IPS-18a (cell line): ENCODE measurements around the gene KCTD5.

Source experiments
- H3K27ac ChIP-seq: one replicate; pipeline ENCODE4 v1.5.1; 2013; ENCODE audit warnings: low read length
- H3K27me3 ChIP-seq: one replicate; pipeline ENCODE4 v1.6.1; 2013; ENCODE audit warnings: mild to moderate bottlenecking, low read length; ENCODE audit not compliant: control insufficient read depth, insufficient read depth
- H3K36me3 ChIP-seq: one replicate; pipeline ENCODE4 v1.6.1; 2013; ENCODE audit warnings: low read depth, low read length; ENCODE audit not compliant: control insufficient read depth
- H3K4me1 ChIP-seq: one replicate; pipeline ENCODE4 v1.6.1; 2013; ENCODE audit warnings: low read depth, low read length; ENCODE audit not compliant: control insufficient read depth
- H3K4me3 ChIP-seq: one replicate; pipeline ENCODE4 v1.5.1; 2013; ENCODE audit warnings: low read length
- H3K9ac ChIP-seq: one replicate; pipeline ENCODE4 v1.6.1; 2013; ENCODE audit warnings: mild to moderate bottlenecking, low read length, moderate library complexity
- H3K9me3 ChIP-seq: one replicate; pipeline ENCODE4 v1.6.1; 2013; ENCODE audit warnings: low read depth, low read length; ENCODE audit not compliant: control insufficient read depth

The KCTD5 gene

GRCh38 chr16:2753733-2754020, 71.4 kb downstream of the KCTD5 start:
- Histone ChIP-seq H3K36me3 (peaks cover 32% of the 10 kb centered on the region), H3K4me1 (peaks cover 12% of the 10 kb centered on the region), H3K9me3 (no peaks in the 10 kb centered on the region), H3K4me3 (peak overlapping the region; percentile 88), H3K27ac (peak overlapping the region; percentile 47), H3K27me3 (no peaks in the 10 kb centered on the region), H3K9ac (peak overlapping the region; percentile 93)

- Histone ChIP-seq H3K9me3 (no peaks in the 10 kb centered on the region), H3K4me3 (peak overlapping the region; percentile 88), H3K27me3 (no peaks in the 10 kb centered on the region), H3K4me1 (peaks cover 12% of the 10 kb centered on the region), H3K9ac (peak overlapping the region; percentile 93), H3K27ac (no peak overlapping the region), H3K36me3 (peaks cover 44% of the 10 kb centered on the region)
Measured at GRCh38 chr16:2755158-2755557, 72.8 kb downstream of the KCTD5 start.

GRCh38 chr16:2756288-2757015, 74.1 kb downstream of the KCTD5 start:
- H3K4me1 ChIP-seq, result peaks cover 11% of the 10 kb centered on the region
- peaks cover 57% of the 10 kb centered on the region for H3K36me3 ChIP-seq
- H3K4me3 ChIP-seq, result no peak overlapping the region
- peaks cover 4% of the 10 kb centered on the region for H3K9me3 ChIP-seq
- no peak overlapping the region for H3K27ac ChIP-seq
- no peak overlapping the region for H3K9ac ChIP-seq
- no peaks in the 10 kb centered on the region for H3K27me3 ChIP-seq

- Histone ChIP-seq H3K27ac (no peak overlapping the region), H3K36me3 (peaks cover 65% of the 10 kb centered on the region), H3K4me1 (peaks cover 9% of the 10 kb centered on the region), H3K9ac (no peak overlapping the region), H3K4me3 (no peak overlapping the region), H3K9me3 (peaks cover 4% of the 10 kb centered on the region), H3K27me3 (no peaks in the 10 kb centered on the region)
Measured at GRCh38 chr16:2757344-2757743, 75.0 kb downstream of the KCTD5 start.
